GM12865 (cell line): ENCODE data around the gene RAX.

Source experiments
- DNase-seq: peaks from one replicate; pipeline ENCODE4 v3.0.0; 2010; ENCODE audit warnings: low read depth
- H3K4me3 ChIP-seq: 2 replicates; pipeline ENCODE4 v1.5.1; 2011; ENCODE audit warnings: mild to moderate bottlenecking, low read depth, low read length, control low read depth
- TF ChIP-seq, protein P1 (sequence below): IDR thresholded peaks from 2 replicates; pipeline ENCODE4 v1.5.1; 2011; ENCODE audit warnings: low read length, control low read depth, low read depth, inconsistent platforms; ENCODE audit not compliant: insufficient read depth; ENCODE audit errors: missing control alignments

Gene RAX

DNA sequence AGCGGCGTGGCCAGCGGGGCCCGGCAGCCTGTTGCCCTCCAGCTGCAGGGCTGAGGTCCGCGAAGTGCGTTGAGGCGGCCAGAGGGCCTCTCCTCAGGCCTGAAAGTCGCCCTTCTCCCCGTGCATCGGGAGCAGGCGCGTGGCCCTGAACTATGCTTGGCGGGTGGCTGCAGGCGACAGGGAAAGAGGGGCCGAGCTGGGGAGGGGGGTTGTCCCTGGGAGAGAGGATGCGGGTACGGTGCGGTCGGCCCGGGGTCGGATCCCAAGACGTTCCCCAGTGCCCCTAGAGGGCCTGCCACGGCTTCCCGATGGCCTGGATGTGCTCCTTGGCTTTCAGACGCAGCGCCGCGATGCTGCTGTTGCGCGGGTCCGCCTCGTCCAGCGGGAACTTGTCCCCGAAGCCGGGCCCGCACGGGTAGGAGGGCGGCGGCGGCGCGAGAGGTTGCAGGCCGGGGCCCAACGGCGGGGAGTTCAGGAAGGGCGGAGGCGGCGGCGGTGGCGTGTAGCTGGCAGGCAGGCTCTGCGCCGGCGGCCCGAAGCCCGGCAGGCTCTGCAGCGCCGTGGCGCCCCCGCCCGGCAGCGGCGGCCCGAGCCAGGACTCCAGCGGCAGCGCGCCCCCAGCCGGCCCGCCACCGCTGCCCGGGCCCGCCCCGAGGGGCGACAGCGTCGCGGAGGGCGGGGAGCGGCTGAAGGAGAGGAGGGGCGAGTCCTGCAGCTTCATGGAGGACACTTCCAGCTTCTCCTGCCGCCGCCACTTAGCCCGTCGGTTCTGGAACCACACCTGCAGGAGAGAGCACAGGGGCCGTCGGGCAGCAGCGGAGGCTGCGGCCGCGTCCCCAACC, 4.3 kb downstream of the RAX start:
- DNase-seq, result peak; percentile 17
- TF ChIP-seq, protein P1, sequence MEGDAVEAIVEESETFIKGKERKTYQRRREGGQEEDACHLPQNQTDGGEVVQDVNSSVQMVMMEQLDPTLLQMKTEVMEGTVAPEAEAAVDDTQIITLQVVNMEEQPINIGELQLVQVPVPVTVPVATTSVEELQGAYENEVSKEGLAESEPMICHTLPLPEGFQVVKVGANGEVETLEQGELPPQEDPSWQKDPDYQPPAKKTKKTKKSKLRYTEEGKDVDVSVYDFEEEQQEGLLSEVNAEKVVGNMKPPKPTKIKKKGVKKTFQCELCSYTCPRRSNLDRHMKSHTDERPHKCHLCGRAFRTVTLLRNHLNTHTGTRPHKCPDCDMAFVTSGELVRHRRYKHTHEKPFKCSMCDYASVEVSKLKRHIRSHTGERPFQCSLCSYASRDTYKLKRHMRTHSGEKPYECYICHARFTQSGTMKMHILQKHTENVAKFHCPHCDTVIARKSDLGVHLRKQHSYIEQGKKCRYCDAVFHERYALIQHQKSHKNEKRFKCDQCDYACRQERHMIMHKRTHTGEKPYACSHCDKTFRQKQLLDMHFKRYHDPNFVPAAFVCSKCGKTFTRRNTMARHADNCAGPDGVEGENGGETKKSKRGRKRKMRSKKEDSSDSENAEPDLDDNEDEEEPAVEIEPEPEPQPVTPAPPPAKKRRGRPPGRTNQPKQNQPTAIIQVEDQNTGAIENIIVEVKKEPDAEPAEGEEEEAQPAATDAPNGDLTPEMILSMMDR, result peak; percentile 12
- H3K4me3 ChIP-seq, result no peak overlapping the region

DNA sequence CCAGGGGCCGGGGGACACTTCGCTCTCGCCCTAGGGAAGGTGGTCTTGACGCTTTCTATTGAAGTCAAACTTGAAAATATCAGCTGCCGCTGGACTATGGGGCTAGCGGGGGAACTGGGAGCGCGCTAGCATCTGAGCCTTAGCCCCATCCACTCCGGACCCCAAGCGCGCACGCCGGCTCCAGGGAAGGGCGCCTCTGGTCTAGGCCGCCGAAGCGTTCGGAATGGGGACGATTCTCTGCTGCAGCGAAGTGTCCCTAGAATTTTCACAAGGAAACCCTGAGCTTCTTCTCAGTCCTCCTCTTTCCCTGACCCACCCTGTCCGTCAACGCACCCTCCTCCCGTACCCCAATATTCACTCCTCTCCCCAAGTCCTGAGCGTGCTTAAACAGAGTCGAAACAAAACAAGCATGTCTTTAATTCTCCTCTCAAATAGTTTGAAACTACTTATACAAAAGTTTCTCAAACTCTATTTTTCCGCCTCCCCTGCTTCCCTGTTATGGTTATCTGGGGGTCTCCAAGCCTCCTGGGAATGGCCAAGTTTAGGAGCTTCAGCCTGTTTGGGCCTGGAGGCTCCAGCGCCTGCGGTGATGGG, 5.0 kb downstream of the RAX start:
- H3K4me3 ChIP-seq, result no peak overlapping the region
- TF ChIP-seq, protein P1, result no peak
- DNase-seq, result no peak

DNA sequence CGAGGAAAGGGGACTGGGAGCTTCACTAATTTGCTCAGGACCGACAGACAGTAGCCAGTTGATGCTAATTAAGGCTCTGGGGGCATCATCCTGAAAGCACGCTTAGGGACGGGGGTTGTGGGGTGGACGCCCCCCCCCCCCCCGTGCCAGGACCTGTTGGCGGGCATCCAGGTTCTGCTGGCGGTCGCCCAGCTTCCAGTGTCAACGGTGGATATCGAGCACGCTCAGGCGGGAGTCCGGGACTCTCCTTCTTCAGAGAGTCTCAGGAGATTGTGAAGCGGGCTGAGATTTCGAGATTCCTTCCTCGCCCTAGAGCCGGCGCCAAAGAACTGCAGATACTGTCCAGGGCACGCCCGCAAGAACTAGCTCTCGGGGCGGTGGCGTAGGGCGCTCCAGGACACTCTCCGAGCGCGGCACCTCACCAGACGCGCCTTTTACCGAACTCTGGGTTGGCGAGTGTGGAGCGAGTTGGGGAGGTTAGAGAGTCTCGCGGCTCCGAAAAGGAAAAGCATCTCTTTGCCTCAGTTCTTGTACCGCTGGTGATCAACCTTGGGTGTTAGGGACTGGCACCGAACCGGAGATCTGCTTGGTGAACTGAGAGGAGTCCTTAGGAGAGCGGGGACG, 5.6 kb downstream of the RAX start:
- no peak overlapping the region for H3K4me3 ChIP-seq
- DNase-seq, result no peak
- TF ChIP-seq, protein P1, result no peak

DNA sequence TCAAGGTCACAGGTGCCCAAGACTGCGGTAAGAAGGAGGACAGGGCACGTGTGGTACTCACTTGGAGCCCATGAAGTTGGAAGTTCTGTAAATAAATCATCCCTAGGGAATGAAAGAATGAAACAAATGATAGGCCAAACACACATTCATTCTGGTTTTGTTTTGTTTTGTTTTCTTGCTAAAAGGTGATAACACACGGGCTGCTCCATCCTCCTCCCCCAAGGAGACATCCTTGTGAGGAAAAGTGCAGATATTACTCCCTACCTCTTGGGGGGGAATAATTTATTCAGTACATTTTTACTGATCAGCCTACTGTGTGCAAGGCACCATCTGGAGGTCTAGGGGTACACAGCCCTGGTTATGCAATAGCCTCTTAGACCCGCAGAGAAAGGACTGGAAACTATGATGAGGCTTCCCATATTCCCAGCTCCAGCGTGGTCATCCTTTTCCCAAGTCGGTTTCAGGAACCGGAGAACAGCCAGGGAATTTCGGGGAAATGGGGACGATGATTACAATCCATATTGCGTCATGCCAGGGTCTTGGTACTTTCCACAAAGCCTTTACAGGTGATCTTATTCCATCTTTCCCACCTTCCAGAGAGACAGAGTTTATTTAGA, 6.3 kb downstream of the RAX start:
- H3K4me3 ChIP-seq, result no peak overlapping the region
- TF ChIP-seq, protein P1, result no peak
- DNase-seq, result no peak

DNA sequence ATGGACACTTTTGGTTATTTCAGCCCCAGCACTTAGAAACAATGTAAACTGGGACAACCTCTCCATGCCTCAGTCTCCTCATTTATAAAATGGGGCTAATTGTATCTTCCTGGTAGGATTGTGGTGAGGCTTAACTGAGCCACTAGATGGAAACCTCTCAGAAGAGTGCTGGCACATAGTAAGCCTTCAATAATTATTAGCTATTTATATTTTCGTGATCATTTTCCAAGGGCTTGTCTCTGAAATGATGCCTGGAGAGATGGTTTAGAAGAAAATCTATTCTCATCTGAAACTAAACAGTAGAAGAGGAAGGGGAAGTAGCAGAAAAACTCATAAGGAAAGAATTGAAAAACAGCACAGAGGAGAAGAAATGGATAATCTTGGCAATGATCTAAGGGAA, 6.8 kb downstream of the RAX start:
- no peak overlapping the region for H3K4me3 ChIP-seq
- no peak for DNase-seq
- TF ChIP-seq, protein P1, result no peak

DNA sequence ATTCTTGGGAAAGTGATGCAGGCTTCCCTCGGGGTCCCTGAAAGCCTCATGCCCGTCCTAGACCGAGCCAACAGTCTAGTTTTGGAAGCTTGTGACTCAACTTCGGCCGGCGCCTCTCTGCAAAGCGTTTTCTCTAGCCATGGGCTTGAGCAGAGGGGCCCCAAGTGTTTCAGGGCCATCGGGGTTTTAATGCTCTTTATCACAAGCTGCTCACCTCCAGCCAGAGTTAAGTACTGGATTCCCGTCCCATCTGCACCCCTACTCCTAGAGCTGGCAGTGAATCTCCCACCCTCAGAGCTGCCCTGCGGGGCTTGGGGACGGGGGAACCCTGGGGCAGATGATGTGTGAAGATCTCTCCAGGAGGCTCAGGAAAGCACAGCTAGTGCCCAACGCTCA, 7.3 kb downstream of the RAX start:
- DNase-seq, result no peak
- TF ChIP-seq, protein P1, result no peak
- H3K4me3 ChIP-seq, result no peak overlapping the region
